Activated CD8-positive, alpha-beta memory T cell treated with anti-CD3 and anti-CD28 coated beads, Interleukin-2, amount 10 ng/mL, durations not matched to agents 7 days and 5 days (primary cell): ENCODE results near the gene TLR9. TPM values are rescaled to one million over a fixed set of nuclear protein-coding genes. Genes with fewer than 3 reads are reported as not detected.

Experiments used
- ATAC-seq: fragments of 150-1000 bp; cut with Tn5 transposase; one replicate; pipeline ENCODE4 v1.10.0; 2021; ENCODE audit warnings: moderate library complexity
- CTCF ChIA-PET: fragments of 350-600 bp; sonication (Branson Sonifier 250); formaldehyde crosslinking; loops from one replicate; lab custom pipeline; 2021; ENCODE audit warnings: antibody characterized with exemption; lab: Charles Lee
- DNase-seq: peaks from one replicate; pipeline ENCODE4 v3.0.0-alpha.2; 2020
- H3K27ac Mint-ChIP-seq: one replicate; pipeline ENCODE4 v1.8.0; 2021; ENCODE audit warnings: mild to moderate bottlenecking, mixed read lengths
- H3K27me3 Mint-ChIP-seq: one replicate; pipeline ENCODE4 v1.8.0; 2021; ENCODE audit warnings: mixed read lengths
- H3K36me3 Mint-ChIP-seq: one replicate; pipeline ENCODE4 v1.8.0; 2021; ENCODE audit warnings: mild to moderate bottlenecking, mixed read lengths
- H3K4me1 Mint-ChIP-seq: one replicate; pipeline ENCODE4 v1.8.0; 2021; ENCODE audit warnings: mixed read lengths
- H3K4me3 Mint-ChIP-seq: one replicate; pipeline ENCODE4 v1.8.0; 2021; ENCODE audit warnings: mild to moderate bottlenecking, moderate library complexity, mixed read lengths
- H3K9me3 Mint-ChIP-seq: one replicate; pipeline ENCODE4 v1.8.0; 2022; ENCODE audit warnings: low read depth, mixed read lengths
- total RNA-seq, 2 experiments: library from RNA; stranded (reverse); gene quantifications; one replicate each; pipeline ENCODE4 v1.2.3, GENCODE V29; 2021

Gene TLR9
- total RNA-seq, 2 experiments from 2014 or later = 0.64 TPM; not detected in 1

GRCh38 chr3:52218026-52218425 lies 7.4 kb downstream of the TLR9 start:
- H3K27ac Mint-ChIP-seq = peak overlapping the region; percentile 88
- peaks cover 69% of the 10 kb centered on the region for H3K4me1 Mint-ChIP-seq
- ATAC-seq (no peak), DNase-seq (no peak)
- no peaks in the 10 kb centered on the region for H3K27me3 Mint-ChIP-seq
- CTCF ChIA-PET = interaction anchor here (1.0 to 8.5 kb wide), 12 partner anchors 9 to 235 kb away, joined by 3 to 144 read pairs (median 5); partner anchors contain the start of genes TWF2 and WDR82
- H3K36me3 Mint-ChIP-seq = peaks cover 13% of the 10 kb centered on the region
- H3K4me3 Mint-ChIP-seq = peak overlapping the region; percentile 78
- no peaks in the 10 kb centered on the region for H3K9me3 Mint-ChIP-seq

- H3K4me3 Mint-ChIP-seq = peak overlapping the region; percentile 78
- H3K27ac Mint-ChIP-seq = peak overlapping the region; percentile 88
- DNase-seq = no peak
- peaks cover 62% of the 10 kb centered on the region for H3K4me1 Mint-ChIP-seq
- H3K27me3 Mint-ChIP-seq = no peaks in the 10 kb centered on the region
- no peaks in the 10 kb centered on the region for H3K9me3 Mint-ChIP-seq
- CTCF ChIA-PET = interaction anchor here (0.8 to 8.5 kb wide), 14 partner anchors 13 to 235 kb away, joined by 3 to 144 read pairs (median 4); partner anchors contain the start of genes TWF2 and WDR82
- no peak for ATAC-seq
- H3K36me3 Mint-ChIP-seq = peaks cover 17% of the 10 kb centered on the region
These were observed 8.0 kb downstream of the TLR9 start for GRCh38 chr3:52217409-52217805.

- H3K36me3 Mint-ChIP-seq = peaks cover 21% of the 10 kb centered on the region
- DNase-seq (peak; percentile 63), ATAC-seq (peak; percentile 45)
- H3K4me3 Mint-ChIP-seq = peak overlapping the region; percentile 78
- CTCF ChIA-PET = interaction anchor here (0.8 to 8.5 kb wide), 9 partner anchors 12 to 230 kb away, joined by 3 to 144 read pairs (median 4); partner anchors contain the start of gene WDR82
- H3K9me3 Mint-ChIP-seq = no peaks in the 10 kb centered on the region
- no peaks in the 10 kb centered on the region for H3K27me3 Mint-ChIP-seq
- peaks cover 56% of the 10 kb centered on the region for H3K4me1 Mint-ChIP-seq
- peak overlapping the region; percentile 88 for H3K27ac Mint-ChIP-seq
These were observed 8.6 kb downstream of the TLR9 start for GRCh38 chr3:52216585-52217408.

GRCh38 chr3:52215351-52215750 lies 10.1 kb downstream of the TLR9 start:
- Mint-ChIP-seq H3K36me3 (peaks cover 28% of the 10 kb centered on the region), H3K4me1 (peaks cover 42% of the 10 kb centered on the region), H3K9me3 (no peaks in the 10 kb centered on the region), H3K27me3 (no peaks in the 10 kb centered on the region), H3K27ac (peak overlapping the region; percentile 72), H3K4me3 (no peak overlapping the region)
- CTCF ChIA-PET = no interaction called here
- DNase-seq = no peak
- ATAC-seq = no peak

GRCh38 chr3:52213901-52214300 lies 11.5 kb downstream of the TLR9 start:
- Mint-ChIP-seq H3K4me1 (peaks cover 30% of the 10 kb centered on the region), H3K27me3 (no peaks in the 10 kb centered on the region), H3K9me3 (no peaks in the 10 kb centered on the region), H3K4me3 (no peak overlapping the region), H3K27ac (no peak overlapping the region), H3K36me3 (peaks cover 36% of the 10 kb centered on the region)
- ATAC-seq (no peak), DNase-seq (no peak)
- CTCF ChIA-PET = no interaction called here

GRCh38 chr3:52213005-52213404 lies 12.4 kb downstream of the TLR9 start:
- Mint-ChIP-seq H3K4me3 (no peak overlapping the region), H3K4me1 (peaks cover 22% of the 10 kb centered on the region), H3K9me3 (no peaks in the 10 kb centered on the region), H3K27ac (no peak overlapping the region), H3K27me3 (no peaks in the 10 kb centered on the region), H3K36me3 (peaks cover 41% of the 10 kb centered on the region)
- CTCF ChIA-PET = interaction anchor here (1.0 kb wide), 1 partner anchor 126 kb away, joined by 4 read pairs; no protein-coding TSS in a partner anchor
- no peak for ATAC-seq
- no peak for DNase-seq

- H3K36me3 Mint-ChIP-seq = peaks cover 54% of the 10 kb centered on the region
- peaks cover 6% of the 10 kb centered on the region for H3K4me1 Mint-ChIP-seq
- H3K4me3 Mint-ChIP-seq = no peak overlapping the region
- DNase-seq (no peak), ATAC-seq (no peak)
- H3K27me3 Mint-ChIP-seq = no peaks in the 10 kb centered on the region
- H3K27ac Mint-ChIP-seq = no peak overlapping the region
- CTCF ChIA-PET = interaction anchor here (1.5 kb wide), 1 partner anchor 9 kb away, joined by 4 read pairs; no protein-coding TSS in a partner anchor
- no peaks in the 10 kb centered on the region for H3K9me3 Mint-ChIP-seq
These were observed 14.1 kb downstream of the TLR9 start for GRCh38 chr3:52211268-52211891.

GRCh38 chr3:52210550-52211046 lies 14.8 kb downstream of the TLR9 start:
- no peak overlapping the region for H3K4me3 Mint-ChIP-seq
- ATAC-seq (no peak), DNase-seq (no peak)
- no peaks in the 10 kb centered on the region for H3K9me3 Mint-ChIP-seq
- peaks cover 9% of the 10 kb centered on the region for H3K4me1 Mint-ChIP-seq
- no peak overlapping the region for H3K27ac Mint-ChIP-seq
- peaks cover 58% of the 10 kb centered on the region for H3K36me3 Mint-ChIP-seq
- H3K27me3 Mint-ChIP-seq = no peaks in the 10 kb centered on the region
- CTCF ChIA-PET = interaction anchor here (0.8 to 4.4 kb wide), 3 partner anchors 9 to 129 kb away, joined by 3 to 22 read pairs (median 7); no protein-coding TSS in a partner anchor

- Mint-ChIP-seq H3K4me3 (no peak overlapping the region), H3K27me3 (no peaks in the 10 kb centered on the region), H3K27ac (no peak overlapping the region), H3K4me1 (peaks cover 12% of the 10 kb centered on the region), H3K36me3 (peaks cover 61% of the 10 kb centered on the region), H3K9me3 (no peaks in the 10 kb centered on the region)
- CTCF ChIA-PET = interaction anchor here (0.8 to 4.4 kb wide), 3 partner anchors 10 to 129 kb away, joined by 3 to 22 read pairs (median 7); no protein-coding TSS in a partner anchor
- ATAC-seq (no peak), DNase-seq (no peak)
These were observed 15.4 kb downstream of the TLR9 start for GRCh38 chr3:52210037-52210436.

GRCh38 chr3:52208556-52208955 lies 16.9 kb downstream of the TLR9 start:
- H3K36me3 Mint-ChIP-seq = peaks cover 70% of the 10 kb centered on the region
- H3K27ac Mint-ChIP-seq = no peak overlapping the region
- CTCF ChIA-PET = interaction anchor here (1.0 to 4.4 kb wide), 4 partner anchors 8 to 131 kb away, joined by 3 to 22 read pairs (median 6); no protein-coding TSS in a partner anchor
- H3K4me3 Mint-ChIP-seq = no peak overlapping the region
- DNase-seq = no peak
- H3K4me1 Mint-ChIP-seq = peaks cover 24% of the 10 kb centered on the region
- ATAC-seq = no peak
- no peaks in the 10 kb centered on the region for H3K9me3 Mint-ChIP-seq
- no peaks in the 10 kb centered on the region for H3K27me3 Mint-ChIP-seq

- Mint-ChIP-seq H3K9me3 (no peaks in the 10 kb centered on the region), H3K36me3 (peaks cover 71% of the 10 kb centered on the region), H3K4me1 (peaks cover 44% of the 10 kb centered on the region), H3K27me3 (no peaks in the 10 kb centered on the region), H3K27ac (peak overlapping the region; percentile 4), H3K4me3 (no peak overlapping the region)
- DNase-seq (no peak), ATAC-seq (no peak)
- CTCF ChIA-PET = interaction anchor here (1.0 to 2.6 kb wide), 6 partner anchors 11 to 204 kb away, joined by 3 to 19 read pairs (median 5); no protein-coding TSS in a partner anchor
These were observed 19.6 kb downstream of the TLR9 start for GRCh38 chr3:52205727-52206372.

- Mint-ChIP-seq H3K4me3 (no peak overlapping the region), H3K9me3 (no peaks in the 10 kb centered on the region), H3K27ac (peak overlapping the region; percentile 4), H3K27me3 (no peaks in the 10 kb centered on the region), H3K36me3 (peaks cover 73% of the 10 kb centered on the region), H3K4me1 (peaks cover 51% of the 10 kb centered on the region)
- CTCF ChIA-PET = interaction anchor here (1.6 to 2.6 kb wide), 3 partner anchors 13 to 18 kb away, joined by 4 to 19 read pairs (median 6); no protein-coding TSS in a partner anchor
- DNase-seq (no peak), ATAC-seq (peak; percentile 42)
These were observed 20.9 kb downstream of the TLR9 start for GRCh38 chr3:52204337-52205073.
